IMR-90 (cell line): ENCODE results near the gene RPS6KA6.

Experiments used
- CTCF ChIP-seq: conservative IDR thresholded peaks from 2 replicates; pipeline ENCODE4 v1.5.1; 2012; ENCODE audit warnings: mild to moderate bottlenecking, low read depth, low read length, improper control_type of control experiment
- NFE2L2 ChIP-seq: fragments of 150-350 bp; IDR thresholded peaks from 2 replicates; pipeline ENCODE4 v1.6.1; 2016; ENCODE audit warnings: low read depth, mild to moderate bottlenecking, low read length
- POLR2A ChIP-seq: IDR thresholded peaks from 2 replicates; pipeline ENCODE4 v1.6.1; 2012; ENCODE audit warnings: mild to moderate bottlenecking, low read depth, low read length

GRCh38 chrX:84218726-84219125 is 30.7 kb upstream of the RPS6KA6 start:
- no peak for TF ChIP-seq CTCF
- TF ChIP-seq NFE2L2 = no peak
- TF ChIP-seq POLR2A = no peak
